ENCODE data around the gene NAGA. TPM values are rescaled to one million over a fixed set of nuclear protein-coding genes. Genes with fewer than 3 reads are reported as not detected.

NAGA gene
- total and polyA plus RNA-seq, 8 donors: 2.3 to 55.8 (median 15.9) TPM

GRCh38 chr22:42065438-42066125 lies 5.0 kb downstream of the NAGA start:
- 85 to 91% (median 88%) methylated on average over 6 to 13 of the region's 13 CpGs for WGBS, 5 donors
- Histone ChIP-seq H3K27ac (no peak overlapping the region), H3K9me3 (no peaks in the 10 kb centered on the region), H3K27me3 (no peaks in the 10 kb centered on the region), H3K4me3 (no peak overlapping the region), H3K4me1 (peaks cover 8 to 26% (median 13%) of the 10 kb centered on the region in 4 donors), H3K36me3 (peaks cover 33 to 80% (median 73%) of the 10 kb centered on the region in 4 donors)
- no peak for DNase-seq
- no peak for TF ChIP-seq POLR2A (IDR thresholded peaks at IDR 0.05)
- no peak for TF ChIP-seq EP300 (IDR thresholded peaks at IDR 0.05)
- no peak for TF ChIP-seq CTCF (IDR thresholded peaks at IDR 0.05)
- intact Hi-C loops (cut with DNase I; ENCODE audit: low total_unique reads): no loop called here

- Histone ChIP-seq H3K4me1 (peaks cover 2 to 18% (median 6%) of the 10 kb centered on the region in 4 donors), H3K4me3 (no peak overlapping the region), H3K36me3 (peaks cover 42 to 90% (median 82%) of the 10 kb centered on the region in 4 donors), H3K27ac (no peak overlapping the region), H3K9me3 (no peaks in the 10 kb centered on the region), H3K27me3 (no peaks in the 10 kb centered on the region)
- DNase-seq: no peak
- WGBS, 5 donors: 65 to 88% (median 70%) methylated on average over 1 of the region's 1 CpG
- no peak for TF ChIP-seq POLR2A (IDR thresholded peaks at IDR 0.05)
- no peak for TF ChIP-seq CTCF (IDR thresholded peaks at IDR 0.05)
- TF ChIP-seq POLR2AphosphoS5 (IDR thresholded peaks at IDR 0.05): no peak
- intact Hi-C loops (cut with DNase I; ENCODE audit: low total_unique reads): no loop called here
Measured at GRCh38 chr22:42064629-42065028, 6.0 kb downstream of the NAGA start.

- H3K4me1 ChIP-seq: no peaks in the 10 kb centered on the region
- no peak for TF ChIP-seq POLR2A (IDR thresholded peaks at IDR 0.05)
- no peak for TF ChIP-seq CTCF (IDR thresholded peaks at IDR 0.05)
- no peak for TF ChIP-seq EP300 (IDR thresholded peaks at IDR 0.05)
- TF ChIP-seq POLR2AphosphoS5 (IDR thresholded peaks at IDR 0.05): no peak
- 89 to 95% (median 89%) methylated on average over 10 of the region's 10 CpGs for WGBS, 5 donors
- peaks cover 38 to 96% (median 90%) of the 10 kb centered on the region in 4 donors for H3K36me3 ChIP-seq
- H3K27ac ChIP-seq: no peak overlapping the region
- no peaks in the 10 kb centered on the region for H3K27me3 ChIP-seq
- no peak for DNase-seq
- H3K4me3 ChIP-seq: no peak overlapping the region
- intact Hi-C loops (cut with DNase I; ENCODE audit: low total_unique reads): no loop called here
- no peaks in the 10 kb centered on the region for H3K9me3 ChIP-seq
Measured at GRCh38 chr22:42062506-42063170, 8.0 kb downstream of the NAGA start.

GRCh38 chr22:42061041-42061440 lies 9.6 kb downstream of the NAGA start:
- Histone ChIP-seq H3K27ac (no peak overlapping the region), H3K27me3 (no peaks in the 10 kb centered on the region), H3K36me3 (peaks cover 24 to 80% (median 74%) of the 10 kb centered on the region in 4 donors), H3K4me1 (no peaks in the 10 kb centered on the region), H3K4me3 (no peak overlapping the region), H3K9me3 (peaks cover 0 to 14% (median 5%) of the 10 kb centered on the region in 4 donors)
- intact Hi-C loops (cut with DNase I; ENCODE audit: low total_unique reads): no loop called here
- TF ChIP-seq EP300 (IDR thresholded peaks at IDR 0.05) (no peak), CTCF (IDR thresholded peaks at IDR 0.05) (no peak), POLR2A (IDR thresholded peaks at IDR 0.05) (no peak)
- peak in 1 of 2 donors; percentile 8 for DNase-seq
- WGBS, 5 donors: 91 to 96% (median 95%) methylated on average over 7 of the region's 7 CpGs
